GM21825 (cell line): ENCODE results near the gene MAP6D1.
A peak's percentile ranks its signal among the peaks of the same experiment; 100 is the strongest.

Experiments used
- ATAC-seq: cut with Tn5 transposase; IDR thresholded peaks from one replicate; pipeline ENCODE4 v1.9.1; 2021; ENCODE audit warnings: mild to moderate bottlenecking, moderate library complexity; ENCODE audit not compliant: unreplicated experiment

The MAP6D1 gene

GRCh38 chr3:183825456-183826161 is at the start of gene MAP6D1:
MAP6D1 (minus strand) TSS chr3:183825577; CDS start chr3:183825547, 30 bp downstream.
- peak; percentile 57 for ATAC-seq

DNA sequence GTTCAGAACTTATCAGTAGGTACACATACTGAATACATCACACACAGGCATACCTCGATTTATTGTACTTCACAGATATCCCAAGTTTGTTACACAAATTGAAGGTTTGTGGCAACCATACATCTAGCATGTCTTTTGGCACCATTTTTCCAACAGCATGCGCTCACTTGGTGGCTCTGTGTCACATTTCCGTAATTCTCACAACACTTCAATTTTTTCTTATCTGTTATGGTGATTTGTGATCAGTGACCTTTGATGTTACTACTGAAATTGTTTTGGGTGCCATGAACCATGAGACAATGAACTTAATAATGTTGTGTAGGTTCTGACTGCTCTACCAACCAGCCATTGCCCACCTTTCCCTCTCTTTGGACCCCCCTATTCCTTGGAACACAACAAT is 48.5 kb upstream of the MAP6D1 start:
- ATAC-seq, result no peak

GRCh38 chr3:183871541-183871940 is 46.2 kb upstream of the MAP6D1 start:
- ATAC-seq, result no peak

- ATAC-seq, result no peak
These were observed 45.2 kb upstream of the MAP6D1 start for GRCh38 chr3:183870563-183870962.

GRCh38 chr3:183868796-183869195 is 43.4 kb upstream of the MAP6D1 start:
- no peak for ATAC-seq

DNA sequence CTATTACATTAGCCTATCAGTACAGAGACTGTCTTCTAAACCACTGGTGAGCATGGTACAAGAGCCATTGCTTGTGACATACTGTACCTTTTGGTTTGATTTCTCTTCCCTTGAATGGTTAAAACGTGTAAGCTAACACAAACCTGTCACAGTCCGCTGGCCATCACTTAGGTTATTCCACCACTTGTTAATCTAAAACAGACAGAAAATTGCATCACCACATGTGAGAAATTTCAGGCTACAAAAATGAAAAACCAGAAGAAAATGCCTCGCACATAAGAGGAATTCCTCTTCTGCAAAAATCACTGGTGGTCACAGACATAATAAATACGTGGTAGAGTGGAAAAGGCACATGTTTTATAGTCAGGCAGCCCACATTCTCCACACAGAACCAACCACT is 37.2 kb upstream of the MAP6D1 start:
- ATAC-seq, result no peak

- ATAC-seq, result no peak
These were observed 32.5 kb upstream of the MAP6D1 start for GRCh38 chr3:183857863-183858262.

- no peak for ATAC-seq
These were observed 29.1 kb upstream of the MAP6D1 start for GRCh38 chr3:183854318-183855035.

DNA sequence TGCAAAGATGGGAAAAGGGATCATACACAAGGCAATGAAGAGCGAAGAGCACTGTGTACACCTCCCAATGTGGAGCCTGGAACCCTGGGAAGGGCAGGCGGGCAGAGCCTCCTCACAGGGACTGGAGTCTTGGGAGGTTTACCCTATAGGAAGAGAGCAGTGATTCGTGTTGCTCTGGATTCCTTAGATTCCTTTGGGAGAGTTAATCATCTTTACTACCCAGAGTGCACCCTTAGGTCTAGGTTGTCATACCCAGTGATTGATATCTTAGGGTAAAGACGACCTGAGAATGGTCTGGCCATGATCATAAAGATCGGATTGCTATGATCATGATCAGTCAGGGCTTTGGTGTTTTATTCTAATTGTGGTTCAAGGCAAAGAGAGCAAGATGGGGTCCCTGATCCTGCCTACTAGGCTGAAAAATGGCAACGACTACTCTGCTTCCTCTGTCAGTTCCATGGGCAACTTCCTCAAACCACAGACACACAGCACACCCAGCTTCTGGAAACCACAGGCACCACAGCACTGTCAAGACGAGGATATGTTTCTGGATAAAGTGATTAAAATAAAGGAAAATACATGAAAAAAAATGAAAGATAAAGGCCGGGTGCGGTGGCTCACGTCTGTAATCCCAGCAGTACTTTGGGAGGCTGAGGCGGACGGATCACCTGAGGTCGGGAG is 20.4 kb upstream of the MAP6D1 start:
- no peak for ATAC-seq

- no peak for ATAC-seq
These were observed 19.7 kb upstream of the MAP6D1 start for GRCh38 chr3:183845090-183845489.

DNA sequence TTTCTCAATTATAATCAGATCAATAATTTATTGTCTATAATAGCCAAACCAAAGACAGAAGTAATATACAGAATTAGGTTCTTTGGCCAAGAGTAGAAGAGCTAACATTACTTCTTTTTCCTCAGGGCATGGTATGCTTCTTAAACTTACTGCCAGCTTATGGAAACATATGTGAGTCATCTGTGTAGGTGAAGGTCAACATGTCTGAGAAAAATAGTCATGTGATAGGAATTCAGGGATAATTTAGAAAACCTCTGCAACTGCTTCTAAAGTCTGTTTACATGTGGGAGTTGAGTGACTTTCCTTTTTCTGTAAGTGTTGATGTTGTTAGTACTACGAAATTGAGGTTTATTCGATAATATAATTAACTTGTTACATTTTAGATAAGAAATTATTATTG is 19.2 kb upstream of the MAP6D1 start:
- ATAC-seq, result no peak

- ATAC-seq, result no peak
These were observed 14.4 kb upstream of the MAP6D1 start for GRCh38 chr3:183839751-183840150.

- ATAC-seq, result no peak
These were observed 12.5 kb upstream of the MAP6D1 start for GRCh38 chr3:183837894-183838293.

- no peak for ATAC-seq
These were observed 12.0 kb upstream of the MAP6D1 start for GRCh38 chr3:183837390-183837789.

DNA sequence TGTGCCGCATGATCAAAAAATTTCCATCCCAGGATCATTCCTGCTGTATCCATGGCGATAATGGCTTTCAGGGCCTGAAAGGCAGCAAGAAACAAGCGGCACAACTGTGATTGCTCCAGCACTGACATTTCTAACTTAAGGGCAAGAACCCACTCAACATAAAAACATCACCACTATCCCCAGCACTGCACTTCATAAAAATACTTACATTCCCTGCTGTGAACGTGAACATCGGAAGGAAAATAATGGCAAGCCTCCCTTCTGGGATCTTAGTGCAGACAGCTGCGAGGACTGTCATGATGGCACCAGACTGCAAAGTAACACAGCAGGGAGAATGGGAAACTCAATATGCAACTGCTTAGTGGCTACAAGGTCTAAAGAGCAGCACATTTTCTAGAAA is 8.1 kb upstream of the MAP6D1 start:
- ATAC-seq, result no peak

DNA sequence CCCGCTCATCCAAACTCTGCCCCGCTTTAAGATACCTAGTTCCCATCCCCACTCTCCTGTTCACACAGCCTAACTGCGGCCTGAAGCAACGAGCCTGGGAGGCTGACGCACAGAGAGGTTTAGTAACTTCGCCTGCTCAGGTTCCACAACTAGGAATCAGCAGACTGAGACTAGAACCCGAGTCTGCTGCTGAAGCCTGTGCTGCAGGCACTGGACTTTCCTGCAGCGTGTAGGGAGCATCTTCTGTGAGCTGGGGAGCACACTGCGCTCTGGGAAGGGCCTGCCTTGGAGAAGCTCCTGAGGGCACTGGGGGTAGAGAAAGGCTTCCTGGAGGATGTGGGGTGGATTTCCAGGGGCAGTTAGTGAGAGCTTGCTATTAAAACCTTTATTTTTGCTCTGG is 4.8 kb upstream of the MAP6D1 start:
- ATAC-seq, result no peak

DNA sequence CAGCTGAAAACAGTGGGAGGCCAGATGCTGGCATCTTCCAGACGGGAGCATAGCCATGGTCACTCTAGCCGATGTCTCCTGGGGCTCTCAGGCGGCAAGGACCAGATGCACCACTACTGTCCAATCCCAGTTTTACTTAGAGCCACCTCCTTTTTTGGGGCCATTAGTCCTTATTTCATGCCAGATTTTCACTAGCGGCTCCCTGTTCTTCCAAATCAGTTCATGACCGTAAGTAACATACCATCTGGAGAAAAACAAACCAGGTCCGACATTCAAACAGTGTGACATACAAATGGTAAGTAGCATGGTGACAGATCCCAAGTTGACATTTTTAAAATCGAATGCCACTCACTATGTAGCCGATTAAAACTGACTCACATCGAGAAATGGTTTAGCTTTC is 4.1 kb upstream of the MAP6D1 start:
- no peak for ATAC-seq

DNA sequence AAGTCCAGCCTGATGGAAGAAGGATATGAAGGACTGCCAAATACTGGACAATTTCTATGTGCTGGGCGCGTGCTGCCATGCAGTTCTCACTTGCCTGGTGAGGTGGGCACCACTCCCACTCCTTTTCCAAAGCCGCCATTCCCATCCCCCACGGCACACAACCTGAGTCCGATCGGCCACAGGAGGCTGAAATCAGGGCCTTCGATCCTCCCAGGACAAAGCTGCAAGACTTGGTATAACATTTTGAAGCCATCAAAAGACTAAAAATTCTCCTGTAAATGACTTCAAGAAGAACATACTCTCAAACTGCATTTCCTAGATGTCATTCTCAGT is 3.1 kb upstream of the MAP6D1 start:
- no peak for ATAC-seq

DNA sequence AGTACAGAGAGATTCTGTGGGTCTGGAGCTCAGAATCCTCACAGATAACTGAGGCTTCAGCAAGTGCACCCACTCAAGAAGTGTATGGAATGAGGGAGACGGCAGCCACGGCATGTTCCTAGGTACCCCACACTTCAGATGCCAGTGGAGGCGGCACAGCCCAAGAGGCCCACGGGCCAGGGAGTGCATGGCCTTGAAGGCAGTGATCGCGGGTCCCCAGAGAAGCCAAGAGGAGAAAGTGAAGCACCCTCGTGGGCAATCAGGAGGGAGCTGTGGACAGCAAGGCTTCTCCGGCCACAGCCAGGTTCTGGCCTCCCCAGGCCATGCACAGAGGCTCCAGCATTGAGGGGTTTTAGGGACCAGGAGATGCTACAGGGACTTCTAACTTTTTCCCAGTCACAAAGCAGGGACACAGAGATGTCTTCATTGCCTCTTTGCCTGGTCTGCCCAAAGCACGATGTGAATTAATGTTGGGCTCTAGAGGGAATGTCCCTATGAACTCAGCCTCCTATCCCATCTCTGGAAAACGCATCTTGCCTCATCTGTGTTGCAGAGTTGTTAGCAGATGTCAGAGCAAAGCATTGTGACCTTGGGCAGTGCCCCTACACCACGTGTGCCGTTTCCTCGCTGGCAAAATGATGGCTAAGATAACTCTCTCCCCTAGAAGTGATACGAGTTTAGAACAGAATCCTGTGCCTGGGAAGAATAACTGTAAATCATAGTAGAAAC is 2.6 kb upstream of the MAP6D1 start:
- no peak for ATAC-seq

DNA sequence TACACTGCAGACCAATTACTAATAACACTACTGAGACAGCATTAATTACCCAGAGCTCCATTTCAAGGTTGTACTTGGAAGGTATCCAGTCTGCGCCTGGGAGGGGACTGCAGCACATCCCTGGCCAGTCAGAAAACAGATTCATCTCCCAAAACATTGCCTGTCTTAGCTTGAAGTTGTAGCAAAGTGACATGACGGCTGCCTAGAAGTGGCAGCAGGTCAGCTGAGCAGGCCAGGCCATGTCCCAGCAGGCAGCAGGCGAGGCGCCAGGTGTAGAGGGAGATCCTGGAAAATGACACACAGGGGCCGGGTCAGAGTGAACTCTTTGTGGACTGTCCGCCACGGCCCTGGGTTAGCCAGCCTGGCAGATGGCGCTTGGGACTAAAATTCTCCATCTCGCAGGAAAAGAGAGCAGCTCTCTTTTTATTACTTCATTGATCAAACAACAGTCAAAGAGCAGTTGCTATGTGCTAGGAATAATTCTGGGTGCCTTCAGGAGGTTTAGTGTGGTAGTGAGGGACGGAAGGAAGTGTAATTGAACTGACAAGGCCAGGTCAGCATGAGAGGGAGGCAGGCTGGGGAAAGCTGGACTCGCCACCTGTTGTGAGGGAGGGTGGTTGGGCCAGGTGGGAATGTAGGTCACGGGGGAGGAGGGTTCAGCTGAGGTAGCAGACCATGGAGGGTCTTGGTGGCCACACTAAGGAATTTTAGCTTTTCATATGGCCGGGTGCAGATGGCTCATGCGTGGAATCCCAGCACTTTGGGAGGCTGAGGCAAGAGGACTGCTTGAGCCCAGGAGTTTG is 1.3 kb upstream of the MAP6D1 start:
- ATAC-seq, result no peak
